ENCODE results near the gene YPEL5. TPM values are rescaled to one million over a fixed set of nuclear protein-coding genes. Genes with fewer than 3 reads are reported as not detected.

The YPEL5 gene
- polyA plus RNA-seq, 3 donors: 101 to 128 (median 107) TPM

- no peak for DNase-seq
Measured at GRCh38 chr2:30161929-30162706, 15.3 kb downstream of the YPEL5 start.

- DNase-seq: no peak
Measured at GRCh38 chr2:30162806-30163205, 16.0 kb downstream of the YPEL5 start.

- DNase-seq: no peak
Measured at GRCh38 chr2:30164131-30164925, 17.5 kb downstream of the YPEL5 start.

- DNase-seq: peak; percentile 85
Measured at GRCh38 chr2:30165050-30165520, 18.3 kb downstream of the YPEL5 start.

- peak; percentile 49 for DNase-seq
Measured at GRCh38 chr2:30165617-30166016, 18.8 kb downstream of the YPEL5 start.

GRCh38 chr2:30172627-30173026 is 25.8 kb downstream of the YPEL5 start:
- DNase-seq: no peak

GRCh38 chr2:30177440-30177839 is 30.6 kb downstream of the YPEL5 start:
- DNase-seq: no peak

GRCh38 chr2:30177956-30178355 is 31.1 kb downstream of the YPEL5 start:
- DNase-seq: no peak

GRCh38 chr2:30178618-30179434 is 32.0 kb downstream of the YPEL5 start:
- no peak for DNase-seq

GRCh38 chr2:30179536-30179935 is 32.7 kb downstream of the YPEL5 start:
- no peak for DNase-seq

- DNase-seq: no peak
Measured at GRCh38 chr2:30180226-30180625, 33.4 kb downstream of the YPEL5 start.

- no peak for DNase-seq
Measured at GRCh38 chr2:30181176-30181575, 34.4 kb downstream of the YPEL5 start.

- DNase-seq: no peak
Measured at GRCh38 chr2:30184035-30184434, 37.2 kb downstream of the YPEL5 start.

GRCh38 chr2:30185178-30185577 is 38.4 kb downstream of the YPEL5 start:
- no peak for DNase-seq

- DNase-seq: no peak
Measured at GRCh38 chr2:30188292-30188691, 41.5 kb downstream of the YPEL5 start.

- DNase-seq: no peak
Measured at GRCh38 chr2:30190637-30191036, 43.8 kb downstream of the YPEL5 start.

GRCh38 chr2:30191107-30191506 is 44.3 kb downstream of the YPEL5 start:
- no peak for DNase-seq

- no peak for DNase-seq
Measured at GRCh38 chr2:30191819-30192271, 45.0 kb downstream of the YPEL5 start.

GRCh38 chr2:30192314-30192713 is 45.5 kb downstream of the YPEL5 start:
- DNase-seq: no peak

GRCh38 chr2:30193104-30193681 is 46.4 kb downstream of the YPEL5 start:
- DNase-seq: no peak

GRCh38 chr2:30194421-30194820 is 47.6 kb downstream of the YPEL5 start:
- DNase-seq: no peak

GRCh38 chr2:30195016-30195415 is 48.2 kb downstream of the YPEL5 start:
- no peak for DNase-seq
